ENCODE results near the gene DEFB125.
"Not testable (repeated sequence)": the region's sequence is repeated elsewhere in the genome, so short reads cannot be mapped to it uniquely, and the experiment has no call there.

The DEFB125 gene
- total RNA-seq = 0 reads per million in 2 donors

GRCh38 chr20:87401-87800, at the start of gene DEFB125:
Gene DEFB125 (plus strand): TSS chr20:87672. CDS start chr20:87710, 38 bp downstream.
- no peak for DNase-seq

GRCh38 chr20:60035-60918, 27.2 kb upstream of the DEFB125 start:
- DNase-seq = no peak

GRCh38 chr20:61230-61629, 26.2 kb upstream of the DEFB125 start:
- no peak for DNase-seq

- DNase-seq = no peak
Observed at GRCh38 chr20:61757-62156, 25.7 kb upstream of the DEFB125 start.

GRCh38 chr20:62487-62886, 25.0 kb upstream of the DEFB125 start:
- DNase-seq = no peak

GRCh38 chr20:64026-64603, 23.4 kb upstream of the DEFB125 start:
- DNase-seq = no peak

GRCh38 chr20:64766-65322, 22.6 kb upstream of the DEFB125 start:
- no peak for DNase-seq

GRCh38 chr20:77231-77630, 10.2 kb upstream of the DEFB125 start:
- DNase-seq = no peak

- no peak for DNase-seq
Observed at GRCh38 chr20:78338-78737, 9.1 kb upstream of the DEFB125 start.

GRCh38 chr20:79565-79964, 7.9 kb upstream of the DEFB125 start:
- no peak for DNase-seq

- no peak for DNase-seq
Observed at GRCh38 chr20:90651-91050, 3.2 kb downstream of the DEFB125 start.

GRCh38 chr20:93641-94040, 6.2 kb downstream of the DEFB125 start:
- DNase-seq = no peak

- no peak for DNase-seq
Observed at GRCh38 chr20:95215-95614, 7.7 kb downstream of the DEFB125 start.

- DNase-seq = not testable (repeated sequence)
Observed at GRCh38 chr20:97691-98090, 10.2 kb downstream of the DEFB125 start.

- DNase-seq = no peak
Observed at GRCh38 chr20:101975-102374, 14.5 kb downstream of the DEFB125 start.

- no peak for DNase-seq
Observed at GRCh38 chr20:103456-103855, 16.0 kb downstream of the DEFB125 start.

- DNase-seq = no peak
Observed at GRCh38 chr20:112396-112795, 24.9 kb downstream of the DEFB125 start.

- no peak for DNase-seq
Observed at GRCh38 chr20:117518-117917, 30.0 kb downstream of the DEFB125 start.

GRCh38 chr20:129786-130323, 42.4 kb downstream of the DEFB125 start:
- not testable (repeated sequence) for DNase-seq

- no peak for DNase-seq
Observed at GRCh38 chr20:137668-138490, 50.4 kb downstream of the DEFB125 start.

GRCh38 chr20:142290-142689, 54.8 kb downstream of the DEFB125 start, which contains the start of gene DEFB126:
Gene DEFB126 (plus strand): TSS chr20:142590. CDS start chr20:142629, 39 bp downstream.
- DNase-seq = no peak

GRCh38 chr20:145877-146276, 58.4 kb downstream of the DEFB125 start:
- DNase-seq = no peak

Data from activated gamma-delta T cell (primary cell).